ENCODE results near the gene MARCHF7.

DNA sequence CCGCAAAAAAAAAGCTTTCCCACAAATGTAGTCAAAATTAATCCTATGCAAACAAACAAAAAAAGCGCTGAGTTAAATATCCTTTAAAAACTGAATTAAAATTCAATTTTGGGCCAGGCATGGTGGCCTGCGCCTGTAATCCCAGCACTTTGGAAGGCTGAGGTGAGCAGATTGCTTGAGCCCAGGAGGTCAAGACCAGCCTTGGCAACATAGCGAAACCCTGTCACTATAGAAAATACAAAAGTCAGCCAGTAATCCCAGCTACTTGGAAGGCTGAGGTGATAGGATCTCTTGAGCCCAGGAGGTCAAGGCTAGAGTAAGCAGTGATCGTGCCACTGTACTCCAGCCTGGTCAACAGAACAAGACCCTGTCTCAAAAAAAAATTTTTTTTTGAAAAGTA, 8.8 kb upstream of the MARCHF7 start:
- TF ChIP-seq, protein P1, sequence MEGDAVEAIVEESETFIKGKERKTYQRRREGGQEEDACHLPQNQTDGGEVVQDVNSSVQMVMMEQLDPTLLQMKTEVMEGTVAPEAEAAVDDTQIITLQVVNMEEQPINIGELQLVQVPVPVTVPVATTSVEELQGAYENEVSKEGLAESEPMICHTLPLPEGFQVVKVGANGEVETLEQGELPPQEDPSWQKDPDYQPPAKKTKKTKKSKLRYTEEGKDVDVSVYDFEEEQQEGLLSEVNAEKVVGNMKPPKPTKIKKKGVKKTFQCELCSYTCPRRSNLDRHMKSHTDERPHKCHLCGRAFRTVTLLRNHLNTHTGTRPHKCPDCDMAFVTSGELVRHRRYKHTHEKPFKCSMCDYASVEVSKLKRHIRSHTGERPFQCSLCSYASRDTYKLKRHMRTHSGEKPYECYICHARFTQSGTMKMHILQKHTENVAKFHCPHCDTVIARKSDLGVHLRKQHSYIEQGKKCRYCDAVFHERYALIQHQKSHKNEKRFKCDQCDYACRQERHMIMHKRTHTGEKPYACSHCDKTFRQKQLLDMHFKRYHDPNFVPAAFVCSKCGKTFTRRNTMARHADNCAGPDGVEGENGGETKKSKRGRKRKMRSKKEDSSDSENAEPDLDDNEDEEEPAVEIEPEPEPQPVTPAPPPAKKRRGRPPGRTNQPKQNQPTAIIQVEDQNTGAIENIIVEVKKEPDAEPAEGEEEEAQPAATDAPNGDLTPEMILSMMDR (conservative IDR thresholded peaks at IDR 0.05), result no peak
- no peak for TF ChIP-seq EZH2 (IDR thresholded peaks at IDR 0.05; ENCODE audit: low read depth)

Measured in PC-9 (cell line).